SKM-1 treated with dmso at 0.1 percent for 144 hours (cell line): ENCODE data around the gene DPF3.

Experiments used
- DNase-seq: peaks from one replicate; lab custom pipeline; 2025; ENCODE audit not compliant: unreplicated experiment; lab: John Stamatoyannopoulos, UW

DPF3 gene

GRCh38 chr14:72743626-72744025, 150.3 kb downstream of the DPF3 start:
- DNase-seq = no peak

GRCh38 chr14:72742838-72743195, 151.1 kb downstream of the DPF3 start:
- DNase-seq = no peak

GRCh38 chr14:72742118-72742837, 151.6 kb downstream of the DPF3 start:
- no peak for DNase-seq

GRCh38 chr14:72741826-72742117, 152.1 kb downstream of the DPF3 start:
- DNase-seq = no peak

- DNase-seq = no peak
Measured at GRCh38 chr14:72740966-72741825, 152.7 kb downstream of the DPF3 start.

GRCh38 chr14:72740504-72740961, 153.4 kb downstream of the DPF3 start:
- DNase-seq = no peak

- no peak for DNase-seq
Measured at GRCh38 chr14:72739446-72740405, 154.2 kb downstream of the DPF3 start.

- no peak for DNase-seq
Measured at GRCh38 chr14:72738161-72738611, 155.7 kb downstream of the DPF3 start.

- DNase-seq = no peak
Measured at GRCh38 chr14:72737560-72737943, 156.3 kb downstream of the DPF3 start.

- DNase-seq = no peak
Measured at GRCh38 chr14:72736786-72737559, 156.9 kb downstream of the DPF3 start.

DNA sequence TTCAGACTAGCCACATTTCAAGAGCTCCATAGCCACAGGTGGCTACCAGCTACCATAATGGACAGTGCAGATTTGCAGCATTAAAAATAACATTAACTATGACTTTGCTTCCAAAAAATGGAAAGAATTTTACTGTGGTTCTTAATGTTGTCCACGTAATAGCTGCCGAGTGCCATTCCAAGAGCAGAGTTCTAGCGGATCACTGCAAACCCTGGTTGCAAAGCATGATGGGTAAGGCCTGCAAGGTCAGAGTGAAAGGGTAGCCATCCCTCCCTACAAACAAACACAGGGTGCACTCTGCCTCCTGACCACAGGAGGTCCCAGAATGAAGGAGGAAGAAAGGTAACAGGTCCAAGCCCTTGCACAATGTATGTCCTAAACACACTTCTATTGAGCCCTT, 157.6 kb downstream of the DPF3 start:
- no peak for DNase-seq

- no peak for DNase-seq
Measured at GRCh38 chr14:72732022-72732780, 161.7 kb downstream of the DPF3 start.

DNA sequence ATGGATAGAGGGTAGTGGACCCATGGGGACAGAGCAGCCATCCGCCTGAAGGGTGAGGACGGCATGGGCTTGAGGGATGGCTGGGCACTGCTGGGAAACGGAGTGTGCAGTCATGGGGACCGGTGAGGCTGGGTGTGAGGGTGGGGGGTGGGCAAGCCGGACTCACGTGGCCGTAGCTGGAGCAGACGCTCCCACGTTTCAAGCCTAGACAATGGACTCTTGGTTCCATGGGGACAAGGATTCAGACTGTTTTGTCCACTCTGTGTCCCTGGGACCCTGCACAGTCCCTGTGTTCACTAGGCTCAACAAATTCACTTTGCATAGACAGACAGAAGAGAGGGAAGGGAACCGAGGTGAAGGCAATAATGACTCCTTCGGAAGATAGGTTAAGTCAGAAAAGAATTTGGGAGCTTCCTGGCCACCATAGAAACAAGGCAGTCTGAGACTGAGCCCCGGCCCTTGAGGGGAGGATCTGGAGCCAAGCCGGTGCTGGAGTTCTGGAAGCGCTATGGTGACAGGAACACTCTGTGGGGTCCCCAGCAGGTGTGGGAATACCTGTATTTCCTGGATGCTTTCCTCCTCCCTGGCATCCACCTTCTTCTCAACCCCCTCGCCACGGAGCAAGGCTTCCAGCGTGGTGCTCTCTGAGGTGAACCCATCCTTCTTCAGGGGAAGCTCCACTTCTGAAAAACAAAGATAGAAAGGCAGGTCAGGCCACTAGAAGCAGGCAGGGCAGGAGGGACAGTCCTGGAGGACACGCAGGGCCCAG, 162.5 kb downstream of the DPF3 start:
- no peak for DNase-seq

GRCh38 chr14:72730468-72730867, 163.4 kb downstream of the DPF3 start:
- DNase-seq = no peak

DNA sequence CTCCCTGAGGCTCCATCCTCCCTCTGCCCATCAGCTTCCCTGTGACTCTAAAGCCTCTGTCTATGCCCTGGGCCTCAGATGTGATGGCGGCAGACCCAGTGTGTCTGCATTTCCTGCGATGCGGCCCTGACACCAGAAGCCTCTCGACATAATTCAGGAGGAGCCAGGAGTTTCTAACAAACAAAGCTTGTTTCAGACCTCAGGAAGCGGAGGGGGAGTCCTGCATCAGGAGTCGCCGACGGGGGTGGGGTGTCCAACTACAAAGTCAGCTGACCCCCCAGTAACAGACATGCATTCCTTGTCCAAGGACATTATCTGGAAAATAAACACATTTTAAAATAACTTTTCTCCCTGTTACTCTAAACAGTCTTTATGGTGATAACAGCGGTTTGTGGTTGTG, 167.5 kb downstream of the DPF3 start:
- no peak for DNase-seq

DNA sequence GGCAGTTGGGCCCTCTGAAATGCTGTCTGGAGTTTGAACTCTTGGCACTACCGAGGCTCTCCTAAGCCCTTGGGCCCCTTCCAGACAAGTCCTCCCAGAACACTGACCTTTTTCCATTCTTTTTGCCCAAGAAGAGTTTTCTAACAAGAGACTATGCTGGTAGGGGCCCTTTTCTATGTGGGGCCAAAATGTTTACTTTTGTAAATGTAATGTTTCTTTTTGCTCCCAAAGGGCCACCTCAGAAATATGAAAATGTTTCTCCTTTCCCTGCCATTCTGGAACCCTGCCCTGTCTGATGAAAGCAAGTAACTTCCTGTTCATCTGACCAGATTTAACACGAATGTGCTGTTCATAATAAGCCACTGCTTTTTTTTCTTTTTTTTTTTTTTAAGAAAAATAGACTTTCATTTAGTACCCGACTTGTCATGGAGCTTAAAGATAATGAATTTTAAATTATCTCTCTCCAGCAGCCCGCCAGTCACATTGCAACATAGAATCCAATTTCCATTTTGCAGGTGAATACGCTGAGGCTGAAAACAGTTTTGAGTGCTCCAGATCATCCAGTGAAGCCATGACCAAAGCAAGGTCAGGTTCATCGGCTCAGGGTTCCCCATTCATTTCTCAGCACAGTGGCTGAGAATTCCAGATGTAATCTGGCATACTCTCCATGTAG, 169.9 kb downstream of the DPF3 start:
- no peak for DNase-seq

- no peak for DNase-seq
Measured at GRCh38 chr14:72722201-72722785, 171.6 kb downstream of the DPF3 start.

DNA sequence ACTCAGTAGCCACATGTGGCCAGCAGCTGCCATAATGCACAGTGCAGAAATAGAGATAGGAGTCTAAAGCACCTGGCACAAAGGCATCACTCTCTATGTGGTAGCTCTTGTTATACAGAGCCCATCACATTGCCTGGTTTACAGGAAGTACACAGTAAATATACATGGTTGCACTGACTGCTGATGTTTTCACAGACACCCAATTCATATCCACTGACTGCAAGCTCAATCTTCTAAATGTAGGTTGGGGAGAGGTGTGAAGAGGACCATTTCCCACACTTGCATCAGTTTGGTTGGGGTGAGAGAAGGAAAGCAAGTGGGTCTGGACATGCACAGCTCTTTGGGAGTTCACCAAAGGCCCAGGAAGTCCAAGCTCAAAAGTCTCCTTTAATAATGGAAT, 172.8 kb downstream of the DPF3 start:
- no peak for DNase-seq
